ENCODE results near the gene SNX2. TPM values are rescaled to one million over a fixed set of nuclear protein-coding genes. Genes with fewer than 3 reads are reported as not detected.

SNX2 gene
- total RNA-seq, 1 donor from 2014 or later: 67.3 TPM

DNA sequence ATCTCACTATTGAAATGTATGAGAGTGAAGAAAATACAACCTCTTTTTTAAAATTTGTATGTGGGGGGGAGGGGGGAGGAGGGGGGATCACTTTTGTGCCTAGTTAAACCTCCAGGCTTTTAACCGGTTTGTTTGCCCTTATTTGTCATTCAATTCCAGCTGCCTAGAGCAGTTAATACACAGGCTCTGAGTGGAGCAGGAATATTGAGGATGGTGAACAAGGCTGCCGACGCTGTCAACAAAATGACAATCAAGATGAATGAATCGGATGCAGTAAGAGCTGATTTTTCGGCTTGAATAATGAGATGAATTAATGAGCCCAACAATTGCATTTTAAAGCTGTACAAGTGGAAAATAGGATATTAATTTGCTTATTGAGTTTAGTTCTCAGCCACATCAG is 41.9 kb downstream of the SNX2 start:
- H3K4me3 Mint-ChIP-seq: no peak overlapping the region
- no peaks in the 10 kb centered on the region for H3K27me3 Mint-ChIP-seq
- peaks cover 29% of the 10 kb centered on the region for H3K36me3 Mint-ChIP-seq
- TF ChIP-seq, protein P1, sequence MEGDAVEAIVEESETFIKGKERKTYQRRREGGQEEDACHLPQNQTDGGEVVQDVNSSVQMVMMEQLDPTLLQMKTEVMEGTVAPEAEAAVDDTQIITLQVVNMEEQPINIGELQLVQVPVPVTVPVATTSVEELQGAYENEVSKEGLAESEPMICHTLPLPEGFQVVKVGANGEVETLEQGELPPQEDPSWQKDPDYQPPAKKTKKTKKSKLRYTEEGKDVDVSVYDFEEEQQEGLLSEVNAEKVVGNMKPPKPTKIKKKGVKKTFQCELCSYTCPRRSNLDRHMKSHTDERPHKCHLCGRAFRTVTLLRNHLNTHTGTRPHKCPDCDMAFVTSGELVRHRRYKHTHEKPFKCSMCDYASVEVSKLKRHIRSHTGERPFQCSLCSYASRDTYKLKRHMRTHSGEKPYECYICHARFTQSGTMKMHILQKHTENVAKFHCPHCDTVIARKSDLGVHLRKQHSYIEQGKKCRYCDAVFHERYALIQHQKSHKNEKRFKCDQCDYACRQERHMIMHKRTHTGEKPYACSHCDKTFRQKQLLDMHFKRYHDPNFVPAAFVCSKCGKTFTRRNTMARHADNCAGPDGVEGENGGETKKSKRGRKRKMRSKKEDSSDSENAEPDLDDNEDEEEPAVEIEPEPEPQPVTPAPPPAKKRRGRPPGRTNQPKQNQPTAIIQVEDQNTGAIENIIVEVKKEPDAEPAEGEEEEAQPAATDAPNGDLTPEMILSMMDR (conservative IDR thresholded peaks at IDR 0.05): no peak
- H3K4me1 Mint-ChIP-seq (ENCODE audit: unreplicated experiment): no peaks in the 10 kb centered on the region
- H3K27ac Mint-ChIP-seq: no peak overlapping the region
- H3K9me3 Mint-ChIP-seq: no peaks in the 10 kb centered on the region
- no peak for DNase-seq (ENCODE audit: extremely low spot score, unreplicated experiment)

DNA sequence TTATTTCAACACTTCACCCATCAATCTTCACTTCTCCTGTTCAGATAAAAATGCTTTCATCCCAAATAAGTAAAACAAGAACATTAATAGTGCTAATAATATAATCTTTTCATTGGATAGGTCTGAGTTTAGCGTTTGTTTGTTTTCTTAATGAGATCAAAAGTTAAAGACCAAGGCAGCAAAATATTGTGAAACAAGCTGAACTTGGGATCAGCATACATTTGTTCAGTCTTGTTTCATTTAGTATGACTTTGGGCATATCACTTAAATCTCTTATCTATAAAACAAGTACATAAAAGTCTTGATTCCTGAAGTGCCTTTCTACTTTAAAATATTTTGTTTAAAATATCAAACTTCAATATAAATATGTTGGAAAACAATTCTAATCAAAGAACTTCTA is 57.1 kb downstream of the SNX2 start:
- Mint-ChIP-seq H3K9me3 (no peaks in the 10 kb centered on the region), H3K36me3 (peaks cover 8% of the 10 kb centered on the region), H3K4me3 (no peak overlapping the region), H3K27ac (no peak overlapping the region), H3K4me1 (ENCODE audit: unreplicated experiment) (no peaks in the 10 kb centered on the region), H3K27me3 (no peaks in the 10 kb centered on the region)
- TF ChIP-seq, protein P1 (conservative IDR thresholded peaks at IDR 0.05): no peak
- no peak for DNase-seq (ENCODE audit: extremely low spot score, unreplicated experiment)

DNA sequence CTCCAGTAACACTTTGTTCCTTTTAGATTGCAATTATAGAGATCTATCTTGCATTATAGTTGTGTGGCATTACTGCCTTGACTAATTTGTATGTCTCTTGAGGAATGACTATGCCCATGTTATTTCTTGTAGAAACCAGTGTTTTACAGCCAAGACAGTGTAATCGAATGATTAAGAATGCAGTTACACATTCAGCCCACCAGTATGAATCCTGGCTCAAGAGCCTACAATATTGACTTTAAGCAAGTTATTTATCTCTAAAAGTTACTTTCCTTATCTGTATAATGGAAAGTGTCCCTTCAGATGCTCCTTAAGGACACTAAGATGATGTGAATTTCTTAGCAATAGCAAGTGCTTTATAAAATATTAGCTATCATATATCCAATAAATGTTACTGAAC is 60.8 kb downstream of the SNX2 start:
- H3K36me3 Mint-ChIP-seq: no peaks in the 10 kb centered on the region
- H3K27ac Mint-ChIP-seq: no peak overlapping the region
- no peak for DNase-seq (ENCODE audit: extremely low spot score, unreplicated experiment)
- H3K9me3 Mint-ChIP-seq: no peaks in the 10 kb centered on the region
- TF ChIP-seq, protein P1 (conservative IDR thresholded peaks at IDR 0.05): peak; percentile 55
- no peaks in the 10 kb centered on the region for H3K4me1 Mint-ChIP-seq (ENCODE audit: unreplicated experiment)
- H3K27me3 Mint-ChIP-seq: no peaks in the 10 kb centered on the region
- H3K4me3 Mint-ChIP-seq: no peak overlapping the region

DNA sequence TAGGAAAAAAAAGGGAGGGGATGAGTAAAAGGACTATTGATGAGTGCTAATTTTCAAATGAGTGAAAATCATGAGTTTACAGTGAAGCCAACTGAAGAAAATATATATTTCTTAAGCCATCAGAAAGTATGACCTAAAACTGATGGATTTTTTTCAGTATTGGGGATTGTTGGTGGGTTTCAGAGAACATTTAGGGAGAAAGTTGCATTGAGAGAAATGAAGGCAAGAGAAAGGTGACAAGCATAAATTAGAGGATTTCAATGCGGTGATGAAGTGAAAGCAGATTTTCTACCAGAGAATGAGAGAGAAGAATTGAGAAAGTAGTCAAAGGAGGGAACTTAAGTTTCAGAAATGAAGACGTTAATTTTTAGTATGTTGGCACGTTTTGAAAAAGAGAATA is 62.1 kb downstream of the SNX2 start:
- Mint-ChIP-seq H3K27me3 (no peaks in the 10 kb centered on the region), H3K4me3 (no peak overlapping the region), H3K36me3 (no peaks in the 10 kb centered on the region), H3K9me3 (no peaks in the 10 kb centered on the region), H3K4me1 (ENCODE audit: unreplicated experiment) (no peaks in the 10 kb centered on the region), H3K27ac (no peak overlapping the region)
- TF ChIP-seq, protein P1 (conservative IDR thresholded peaks at IDR 0.05): no peak
- no peak for DNase-seq (ENCODE audit: extremely low spot score, unreplicated experiment)

DNA sequence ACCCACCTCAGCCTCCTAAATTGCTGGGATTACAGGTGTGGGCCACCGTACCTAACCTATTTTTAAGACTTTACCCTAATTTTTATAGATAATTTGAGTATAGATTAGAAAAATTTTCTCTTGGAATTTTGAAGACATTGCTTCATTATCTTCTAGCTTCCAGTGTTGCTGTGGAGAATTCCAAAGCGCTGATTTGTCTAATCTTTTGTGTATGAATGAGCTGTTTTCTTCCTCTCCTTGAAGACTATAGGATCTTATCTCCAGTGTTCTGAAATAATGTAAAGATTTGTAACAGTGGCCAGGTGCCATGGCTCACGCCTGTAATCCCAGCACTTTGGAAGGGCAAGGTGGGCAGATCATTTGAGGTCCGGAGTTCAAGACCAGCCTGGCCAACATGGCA is 64.9 kb downstream of the SNX2 start:
- DNase-seq (ENCODE audit: extremely low spot score, unreplicated experiment): no peak
- H3K27me3 Mint-ChIP-seq: peaks cover 3% of the 10 kb centered on the region
- peaks cover 2% of the 10 kb centered on the region for H3K4me1 Mint-ChIP-seq (ENCODE audit: unreplicated experiment)
- no peaks in the 10 kb centered on the region for H3K36me3 Mint-ChIP-seq
- no peak overlapping the region for H3K4me3 Mint-ChIP-seq
- TF ChIP-seq, protein P1 (conservative IDR thresholded peaks at IDR 0.05): no peak
- H3K27ac Mint-ChIP-seq: no peak overlapping the region
- no peaks in the 10 kb centered on the region for H3K9me3 Mint-ChIP-seq

DNA sequence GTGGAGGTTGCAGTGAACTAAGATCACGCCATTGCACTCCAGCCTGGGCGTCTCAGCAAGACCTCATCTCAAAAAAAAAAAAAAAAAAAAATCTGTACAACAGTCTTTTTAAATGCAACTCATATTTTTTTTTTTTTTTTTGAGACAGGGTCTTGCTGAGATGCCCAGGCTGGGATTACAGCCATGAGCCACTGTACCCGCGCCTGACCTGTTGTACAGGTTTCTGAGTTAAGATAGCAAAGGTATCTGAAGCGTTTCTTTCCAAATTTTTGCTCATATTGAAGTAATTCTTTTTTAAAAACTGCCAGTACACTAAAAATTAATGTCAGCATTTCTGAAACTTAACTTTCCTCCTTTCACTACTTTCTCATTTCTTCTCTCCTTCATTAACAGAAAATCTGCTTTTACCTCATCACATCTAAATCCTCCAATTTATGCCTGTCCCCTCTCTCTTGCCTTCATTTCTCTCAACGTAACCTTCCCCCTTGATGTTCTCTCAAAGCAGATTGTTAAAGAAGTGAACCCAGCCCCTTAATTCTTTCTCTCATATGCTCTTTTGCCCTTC is 67.2 kb downstream of the SNX2 start:
- H3K9me3 Mint-ChIP-seq: no peaks in the 10 kb centered on the region
- no peaks in the 10 kb centered on the region for H3K36me3 Mint-ChIP-seq
- H3K4me3 Mint-ChIP-seq: no peak overlapping the region
- DNase-seq (ENCODE audit: extremely low spot score, unreplicated experiment): no peak
- no peak overlapping the region for H3K27ac Mint-ChIP-seq
- peaks cover 3% of the 10 kb centered on the region for H3K27me3 Mint-ChIP-seq
- H3K4me1 Mint-ChIP-seq (ENCODE audit: unreplicated experiment): peaks cover 16% of the 10 kb centered on the region
- TF ChIP-seq, protein P1 (conservative IDR thresholded peaks at IDR 0.05): no peak
